HCT116 (cell line): ENCODE measurements around the gene CT45A9. TPM values are rescaled to one million over a fixed set of nuclear protein-coding genes. Genes with fewer than 3 reads are reported as not detected.
A peak's percentile ranks its signal among the peaks of the same experiment; 100 is the strongest.
"Not testable (repeated sequence)": the region's sequence is repeated elsewhere in the genome, so short reads cannot be mapped to it uniquely, and the experiment has no call there.

Experiments
- ATAC-seq: fragments of 200-7000 bp; cut with Tn5 transposase; 2 replicates; pipeline ENCODE4 v1.9.1; 2020; ENCODE audit warnings: mild to moderate bottlenecking, moderate library complexity
- BruUV-seq: library from RNA; stranded (reverse); fragments of 400-500 nt; replicated peaks from 2 replicates; lab custom pipeline; 2021; lab: Mats Ljungman, UMichigan
- CTCF ChIA-PET: fragments of 300-600 bp; sonication (Branson Sonifier 250); formaldehyde crosslinking; loops from one replicate; lab custom pipeline; 2021; ENCODE audit warnings: antibody characterized with exemption; lab: Charles Lee
- POLR2A ChIA-PET: fragments of 300-600, 350-600 bp; sonication (Branson Sonifier 250); formaldehyde crosslinking; loops from one replicate; lab custom pipeline; 2021; ENCODE audit warnings: antibody characterized with exemption; lab: Charles Lee
- RAD21 ChIA-PET, 2 experiments: fragments of 300-600 bp; sonication (Branson Sonifier 250); formaldehyde crosslinking; loops; one replicate each; lab custom pipeline; 2023; ENCODE audit warnings: low total read pairs in 2 of 2; ENCODE audit not compliant: uncharacterized antibody in 2 of 2, unreplicated experiment in 2 of 2, low non-redundant PET in 1 of 2; lab: Charles Lee
- DNase-seq: peaks from one replicate; pipeline ENCODE4 v3.0.0-alpha.2; 2010; ENCODE audit warnings: low read depth, low spot score
- H2AFZ ChIP-seq: fragments of 200-600 bp; shearing (Covaris generic), sonication (generic); 2 replicates; pipeline ENCODE4 v1.6.1; 2017; ENCODE audit warnings: low read depth, mixed run types, mixed read lengths, antibody characterized with exemption, low read length; ENCODE audit not compliant: poor library complexity, severe bottlenecking
- H3K27ac ChIP-seq: 2 replicates; pipeline ENCODE4 v1.5.1; 2012; ENCODE audit warnings: low read depth, low read length
- H3K27me3 ChIP-seq: fragments of 200-600 bp; sonication (generic); 2 replicates; pipeline ENCODE4 v1.6.1; 2016; ENCODE audit warnings: mixed run types, low read length, mixed read lengths; ENCODE audit not compliant: insufficient read depth
- H3K36me3 ChIP-seq, 2 experiments: fragments of 200-500 bp in 1 of 2; fragments of 200-600 bp in 1 of 2; sonication (Bioruptor generic) in 1 of 2; sonication (generic) in 1 of 2; 2 replicates each; pipeline versions ENCODE4 v1.5.1 to v1.6.1; 2014 to 2016; ENCODE audit warnings: low read length in 2 of 2, inconsistent platforms in 1 of 2, mixed read lengths in 1 of 2, mixed run types in 1 of 2; ENCODE audit not compliant: insufficient read depth in 2 of 2, control insufficient read depth in 1 of 2
- H3K4me1 ChIP-seq, 2 experiments: fragments of 200-600 bp in 1 of 2; sonication (generic) in 1 of 2; 2 replicates each; pipeline versions ENCODE4 v1.5.1 to v1.6.1; 2012 to 2017; ENCODE audit warnings: low read length in 2 of 2, inconsistent platforms in 1 of 2, mild to moderate bottlenecking in 1 of 2, mixed read lengths in 1 of 2, mixed run types in 1 of 2, moderate library complexity in 1 of 2; ENCODE audit not compliant: insufficient read depth in 2 of 2, control insufficient read depth in 1 of 2
- H3K4me2 ChIP-seq: fragments of 200-600 bp; sonication (generic); 2 replicates; pipeline ENCODE4 v1.6.1; 2017; ENCODE audit warnings: mixed run types, low read length, mixed read lengths
- H3K4me3 ChIP-seq, 2 experiments: fragments of 200-600 bp in 1 of 2; sonication (generic) in 1 of 2; replicated peaks in 1 of 2; 2 replicates each; pipeline ENCODE4 v1.5.1; 2011 to 2016; ENCODE audit warnings: low read length in 2 of 2, control low read depth in 1 of 2, low read depth in 1 of 2, mild to moderate bottlenecking in 1 of 2, mixed read lengths in 1 of 2, mixed run types in 1 of 2
- H3K79me2 ChIP-seq: fragments of 200-600 bp; sonication (generic); 2 replicates; pipeline ENCODE4 v1.6.1; 2017; ENCODE audit warnings: mild to moderate bottlenecking, mixed run types, low read length, moderate library complexity, mixed read lengths; ENCODE audit not compliant: insufficient read depth
- H3K9ac ChIP-seq: fragments of 200-600 bp; sonication (generic); 2 replicates; pipeline ENCODE4 v1.6.1; 2016; ENCODE audit warnings: low read length, mixed read lengths
- H3K9me2 ChIP-seq: fragments of 200-600 bp; sonication (generic), shearing (Covaris generic); 2 replicates; pipeline ENCODE4 v1.6.1; 2017; ENCODE audit warnings: mixed run types, mild to moderate bottlenecking, moderate library complexity; ENCODE audit not compliant: insufficient read depth
- H3K9me3 ChIP-seq, 2 experiments: fragments of 200-500 bp in 1 of 2; fragments of 200-600 bp in 1 of 2; sonication (Bioruptor generic) in 1 of 2; sonication (generic) in 1 of 2; 2 replicates each; pipeline ENCODE4 v1.6.1; 2014 to 2017; ENCODE audit warnings: low read length in 2 of 2, mixed read lengths in 2 of 2, inconsistent platforms in 1 of 2, low read depth in 1 of 2, mild to moderate bottlenecking in 1 of 2, mixed run types in 1 of 2, moderate library complexity in 1 of 2; ENCODE audit not compliant: control insufficient read depth in 1 of 2, insufficient read depth in 1 of 2
- H4K20me1 ChIP-seq: fragments of 200-600 bp; sonication (generic), shearing (Covaris generic); 2 replicates; pipeline ENCODE4 v1.6.1; 2017; ENCODE audit warnings: mixed run types, mild to moderate bottlenecking, moderate library complexity; ENCODE audit not compliant: insufficient read depth
- ATF3 ChIP-seq: IDR thresholded peaks from 2 replicates; pipeline ENCODE4 v1.6.1; 2012
- CEBPB ChIP-seq: IDR thresholded peaks from 2 replicates; pipeline ENCODE4 v1.6.1; 2012; ENCODE audit warnings: low read depth
- CTCF ChIP-seq, 3 experiments: fragments of 200-600 bp in 1 of 3; sonication (generic) in 1 of 3; IDR thresholded peaks in 2 of 3; conservative IDR thresholded peaks in 1 of 3; 2 replicates each; pipeline ENCODE4 v1.5.1; 2012 to 2017; ENCODE audit warnings: low read depth in 2 of 3, low read length in 2 of 3, antibody characterized with exemption in 1 of 3, borderline replicate concordance in 1 of 3, control low read depth in 1 of 3, mild to moderate bottlenecking in 1 of 3, mixed read lengths in 1 of 3, mixed run types in 1 of 3, moderate library complexity in 1 of 3; ENCODE audit not compliant: insufficient read depth in 1 of 3
- EGR1 ChIP-seq: IDR thresholded peaks from 2 replicates; pipeline ENCODE4 v1.6.1; 2012; ENCODE audit warnings: low read depth
- ELF1 ChIP-seq: IDR thresholded peaks from 2 replicates; pipeline ENCODE4 v1.6.1; 2012; ENCODE audit warnings: low read depth, borderline replicate concordance
- EZH2 ChIP-seq: fragments of 200-600 bp; sonication (generic); IDR thresholded peaks from 2 replicates; pipeline ENCODE4 v1.6.1; 2017; ENCODE audit warnings: antibody characterized with exemption, mixed run types
- FOSL1 ChIP-seq: IDR thresholded peaks from 2 replicates; pipeline ENCODE4 v1.6.1; 2012; ENCODE audit warnings: low read depth
- JUND ChIP-seq: IDR thresholded peaks from 2 replicates; pipeline ENCODE4 v1.6.1; 2012
- POLR2A ChIP-seq: IDR thresholded peaks from 2 replicates; pipeline ENCODE4 v1.7.0; 2011; ENCODE audit warnings: borderline replicate concordance; ENCODE audit not compliant: insufficient read depth, insufficient read length; ENCODE audit errors: extremely low read depth
- POLR2AphosphoS5 ChIP-seq: IDR thresholded peaks from 2 replicates; pipeline ENCODE4 v1.6.1; 2011; ENCODE audit warnings: mild to moderate bottlenecking, low read depth, low read length, moderate library complexity
- RAD21 ChIP-seq: IDR thresholded peaks from 2 replicates; pipeline ENCODE4 v1.6.1; 2012; ENCODE audit warnings: low read depth, mild to moderate bottlenecking
- SP1 ChIP-seq: IDR thresholded peaks from 2 replicates; pipeline ENCODE4 v1.6.1; 2012; ENCODE audit warnings: low read depth
- SRF ChIP-seq: IDR thresholded peaks from 2 replicates; pipeline ENCODE4 v1.6.1; 2012; ENCODE audit warnings: low read depth
- ZFX ChIP-seq: fragments of 450-650 bp; IDR thresholded peaks from 2 replicates; pipeline ENCODE4 v1.6.1; 2017
- intact Hi-C: fragments of 100-400 bp; cut with micrococcal nuclease; formaldehyde crosslinking; loops from 2 replicates; pipeline ENCODE4 v1.10.0; 2022
- total RNA-seq: library from RNA; stranded (reverse); gene quantifications from one replicate; pipeline ENCODE4 v1.2.1, GENCODE V29; 2021; ENCODE audit not compliant: unreplicated experiment

Gene CT45A9
- total RNA-seq, 1 experiment from 2014 or later, result not detected

GRCh38 chrX:135890087-135890585, 18.5 kb upstream of the CT45A9 start (continued):
- TF ChIP-seq CTCF (IDR thresholded peaks at IDR 0.05 in 2 of 3, conservative IDR thresholded peaks at IDR 0.05 in 1 of 3; ENCODE audit: borderline replicate concordance in 1 of 3, insufficient read depth in 1 of 3, low read depth in 2 of 3, low read length in 2 of 3), result no peak
- TF ChIP-seq POLR2AphosphoS5, result no peak
- TF ChIP-seq SP1, result no peak
- no peak for TF ChIP-seq CEBPB
- no peak for TF ChIP-seq EZH2
- no peak for TF ChIP-seq EGR1
- no peak for TF ChIP-seq ZFX
- TF ChIP-seq POLR2A, result no peak
- TF ChIP-seq SRF, result no peak
- no peak for TF ChIP-seq ATF3
- no peak for TF ChIP-seq FOSL1
- TF ChIP-seq ELF1, result no peak
- no peak for TF ChIP-seq JUND

- CTCF ChIA-PET, POLR2A ChIA-PET, H3K79me2 ChIP-seq, H3K9me3 ChIP-seq, H3K4me2 ChIP-seq, BruUV-seq, H2AFZ ChIP-seq, H3K9me2 ChIP-seq, RAD21 ChIA-PET, ATAC-seq, H3K4me3 ChIP-seq, H3K9ac ChIP-seq, intact Hi-C loops, H4K20me1 ChIP-seq, H3K27me3 ChIP-seq, H3K27ac ChIP-seq, H3K4me1 ChIP-seq, H3K36me3 ChIP-seq: not testable (repeated sequence)
- TF ChIP-seq RAD21 (peak; percentile 28), CTCF (IDR thresholded peaks at IDR 0.05 in 2 of 3, conservative IDR thresholded peaks at IDR 0.05 in 1 of 3; ENCODE audit: borderline replicate concordance in 1 of 3, insufficient read depth in 1 of 3, low read depth in 2 of 3, low read length in 2 of 3) (peak; percentile 29 to 51 (median 31); a peak in 4 of 6 replicates), ELF1 (0 out of 2 replicates have a peak, but pooled peaks have one; percentile 23)
- DNase-seq, result peak; percentile 6
Measured at GRCh38 chrX:135888976-135889375, 17.4 kb upstream of the CT45A9 start.

- H3K36me3 ChIP-seq, H2AFZ ChIP-seq, H4K20me1 ChIP-seq, H3K27ac ChIP-seq, POLR2A ChIA-PET, H3K9me3 ChIP-seq, H3K79me2 ChIP-seq, intact Hi-C loops, H3K9ac ChIP-seq, CTCF ChIA-PET, H3K27me3 ChIP-seq, DNase-seq, ATAC-seq, H3K4me3 ChIP-seq, H3K4me2 ChIP-seq, RAD21 ChIA-PET, H3K4me1 ChIP-seq, H3K9me2 ChIP-seq, BruUV-seq: not testable (repeated sequence)
Measured at GRCh38 chrX:135888230-135888629, 16.6 kb upstream of the CT45A9 start.
